ENCODE measurements around the gene ADAM17. TPM values are rescaled to one million over a fixed set of nuclear protein-coding genes. Genes with fewer than 3 reads are reported as not detected.

Gene ADAM17
- polyA plus RNA-seq, 1 donor (not counting 4 experiments of a cell fraction or from before 2014, with no cell fraction given): 13.3 TPM

DNA sequence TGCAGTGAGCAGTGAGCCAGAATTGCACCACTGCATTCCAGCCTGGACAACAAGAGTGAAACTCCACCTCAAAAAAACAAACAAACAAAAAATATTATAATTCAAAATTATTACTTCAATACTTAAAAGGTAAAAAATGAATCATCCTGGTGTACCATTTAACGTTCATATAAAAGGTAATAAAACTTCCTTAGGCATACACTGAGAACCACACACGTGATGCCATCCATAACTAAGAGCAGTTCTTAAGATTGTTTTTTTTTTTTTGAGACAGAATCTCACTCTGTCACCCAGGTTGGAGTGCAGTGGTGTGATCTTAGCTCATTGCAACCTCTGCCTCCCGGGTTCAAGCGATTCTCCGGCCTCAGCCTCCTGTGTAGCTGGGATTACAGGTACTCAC, 45.8 kb upstream of the ADAM17 start:
- TF ChIP-seq, protein P1, sequence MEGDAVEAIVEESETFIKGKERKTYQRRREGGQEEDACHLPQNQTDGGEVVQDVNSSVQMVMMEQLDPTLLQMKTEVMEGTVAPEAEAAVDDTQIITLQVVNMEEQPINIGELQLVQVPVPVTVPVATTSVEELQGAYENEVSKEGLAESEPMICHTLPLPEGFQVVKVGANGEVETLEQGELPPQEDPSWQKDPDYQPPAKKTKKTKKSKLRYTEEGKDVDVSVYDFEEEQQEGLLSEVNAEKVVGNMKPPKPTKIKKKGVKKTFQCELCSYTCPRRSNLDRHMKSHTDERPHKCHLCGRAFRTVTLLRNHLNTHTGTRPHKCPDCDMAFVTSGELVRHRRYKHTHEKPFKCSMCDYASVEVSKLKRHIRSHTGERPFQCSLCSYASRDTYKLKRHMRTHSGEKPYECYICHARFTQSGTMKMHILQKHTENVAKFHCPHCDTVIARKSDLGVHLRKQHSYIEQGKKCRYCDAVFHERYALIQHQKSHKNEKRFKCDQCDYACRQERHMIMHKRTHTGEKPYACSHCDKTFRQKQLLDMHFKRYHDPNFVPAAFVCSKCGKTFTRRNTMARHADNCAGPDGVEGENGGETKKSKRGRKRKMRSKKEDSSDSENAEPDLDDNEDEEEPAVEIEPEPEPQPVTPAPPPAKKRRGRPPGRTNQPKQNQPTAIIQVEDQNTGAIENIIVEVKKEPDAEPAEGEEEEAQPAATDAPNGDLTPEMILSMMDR (optimal IDR thresholded peaks at IDR 0.05 in 1 of 3, IDR thresholded peaks at IDR 0.05 in 1 of 3, conservative IDR thresholded peaks at IDR 0.05 in 1 of 3; ENCODE audit: extremely low read depth in 1 of 3, insufficient read depth in 2 of 3, low read length in 3 of 3): no peak
- no peak for TF ChIP-seq EZH2 (IDR thresholded peaks at IDR 0.05; ENCODE audit: low read length)
- Histone ChIP-seq H3K9me3 (ENCODE audit: control insufficient read depth, low read depth, low read length) (peaks cover 2% of the 10 kb centered on the region), H3K4me1 (ENCODE audit: control insufficient read depth, extremely low read depth, insufficient read depth, low read length) (no peaks in the 10 kb centered on the region), H3K9me1 (ENCODE audit: control insufficient read depth, extremely low read depth, insufficient read depth, low read length) (no peaks in the 10 kb centered on the region), H3K4me2 (ENCODE audit: control insufficient read depth, extremely low read depth, insufficient read depth, low read depth, low read length) (no peak overlapping the region), H4K20me1 (ENCODE audit: control insufficient read depth, extremely low read depth, insufficient read depth, low read length) (peaks cover 24% of the 10 kb centered on the region), H3K79me2 (ENCODE audit: control insufficient read depth, insufficient read depth, low read length) (peaks cover 99% of the 10 kb centered on the region), H3K9ac (ENCODE audit: control insufficient read depth, extremely low read depth, insufficient read depth, low read length) (no peak overlapping the region), H3K27ac (ENCODE audit: control insufficient read depth, insufficient read depth, low read length) (no peak overlapping the region), H3K36me3 (ENCODE audit: control insufficient read depth in 2 of 2, extremely low read depth in 1 of 2, insufficient read depth in 2 of 2, low read length in 2 of 2) (peaks cover 4 to 20% of the 10 kb centered on the region in 2 experiments), H2AFZ (ENCODE audit: control insufficient read depth, low read length) (no peak overlapping the region), H3K27me3 (ENCODE audit: control insufficient read depth, extremely low read depth, insufficient read depth, low read length) (no peaks in the 10 kb centered on the region), H3K4me3 (ENCODE audit: control insufficient read depth in 2 of 3, extremely low read depth in 1 of 3, insufficient read depth in 2 of 3, low read depth in 1 of 3, low read length in 3 of 3) (no peak overlapping the region)
- FAIRE-seq (no peak), DNase-seq (ENCODE audit: low read depth, low spot score) (no peak)
- dilution Hi-C loops (cut with MboI; ENCODE audit: extremely low pct_ligation_motif_present, low sequenced_read_pairs): no loop called here

GRCh38 chr2:9599430-9599829, 43.8 kb upstream of the ADAM17 start:
- dilution Hi-C loops (cut with MboI; ENCODE audit: extremely low pct_ligation_motif_present, low sequenced_read_pairs): no loop called here
- no peak overlapping the region for H3K4me3 ChIP-seq (ENCODE audit: control insufficient read depth in 2 of 3, extremely low read depth in 1 of 3, insufficient read depth in 2 of 3, low read depth in 1 of 3, low read length in 3 of 3)

More at GRCh38 chr2:9599430-9599829, 43.8 kb upstream of the ADAM17 start:
- Histone ChIP-seq H3K27ac (ENCODE audit: control insufficient read depth, insufficient read depth, low read length) (no peak overlapping the region), H4K20me1 (ENCODE audit: control insufficient read depth, extremely low read depth, insufficient read depth, low read length) (peaks cover 14% of the 10 kb centered on the region), H3K27me3 (ENCODE audit: control insufficient read depth, extremely low read depth, insufficient read depth, low read length) (no peaks in the 10 kb centered on the region), H3K4me1 (ENCODE audit: control insufficient read depth, extremely low read depth, insufficient read depth, low read length) (peaks cover 9% of the 10 kb centered on the region), H2AFZ (ENCODE audit: control insufficient read depth, low read length) (no peak overlapping the region), H3K9me3 (ENCODE audit: control insufficient read depth, low read depth, low read length) (peaks cover 2% of the 10 kb centered on the region), H3K4me2 (ENCODE audit: control insufficient read depth, extremely low read depth, insufficient read depth, low read depth, low read length) (no peak overlapping the region), H3K9me1 (ENCODE audit: control insufficient read depth, extremely low read depth, insufficient read depth, low read length) (no peaks in the 10 kb centered on the region), H3K36me3 (ENCODE audit: control insufficient read depth in 2 of 2, extremely low read depth in 1 of 2, insufficient read depth in 2 of 2, low read length in 2 of 2) (peaks cover 4 to 20% of the 10 kb centered on the region in 2 experiments), H3K9ac (ENCODE audit: control insufficient read depth, extremely low read depth, insufficient read depth, low read length) (no peak overlapping the region), H3K79me2 (ENCODE audit: control insufficient read depth, insufficient read depth, low read length) (peaks cover 99% of the 10 kb centered on the region)
- no peak for TF ChIP-seq EZH2 (IDR thresholded peaks at IDR 0.05; ENCODE audit: low read length)
- TF ChIP-seq, protein P1 (optimal IDR thresholded peaks at IDR 0.05 in 1 of 3, IDR thresholded peaks at IDR 0.05 in 1 of 3, conservative IDR thresholded peaks at IDR 0.05 in 1 of 3; ENCODE audit: extremely low read depth in 1 of 3, insufficient read depth in 2 of 3, low read length in 3 of 3): no peak
- no peak for DNase-seq (ENCODE audit: low read depth, low spot score)
- no peak for FAIRE-seq

Data from keratinocyte (primary cell).